PC-9 (cell line): ENCODE measurements around the gene PRKCA. TPM values are rescaled to one million over a fixed set of nuclear protein-coding genes. Genes with fewer than 3 reads are reported as not detected.

ENCODE experiments used
- BruUV-seq: library from RNA; stranded (reverse); fragments of 400-500 nt; replicated peaks from 2 replicates; lab custom pipeline; 2021; lab: Mats Ljungman, UMichigan
- CTCF ChIA-PET: fragments of 300-600 bp; sonication (Branson Sonifier 250); formaldehyde crosslinking; loops from one replicate; lab custom pipeline; 2022; ENCODE audit warnings: antibody characterized with exemption; lab: Charles Lee
- POLR2A ChIA-PET: fragments of 300-600 bp; sonication (Branson Sonifier 250); formaldehyde crosslinking; loops from one replicate; lab custom pipeline; 2022; ENCODE audit warnings: antibody characterized with exemption; ENCODE audit not compliant: unreplicated experiment; lab: Charles Lee
- DNase-seq, 2 experiments: peaks; one replicate each; pipeline versions ENCODE4 v3.0.0 to v3.0.0-alpha.2; 2015 to 2022; ENCODE audit warnings: mixed read lengths in 1 of 2
- H2AFZ ChIP-seq: fragments of 200-600 bp; sonication (generic); 2 replicates; pipeline ENCODE4 v1.8.1; 2017; ENCODE audit warnings: antibody characterized with exemption
- H3F3A ChIP-seq: fragments of 200-600 bp; sonication (generic); 2 replicates; pipeline ENCODE4 v1.8.1; 2017; ENCODE audit warnings: antibody characterized with exemption, mild to moderate bottlenecking, low read depth; ENCODE audit not compliant: insufficient read depth
- H3K27ac ChIP-seq: fragments of 200-600 bp; sonication (generic); 2 replicates; pipeline ENCODE4 v1.6.1; 2016; ENCODE audit warnings: mixed run types
- H3K27me3 ChIP-seq: fragments of 200-600 bp; sonication (generic); 2 replicates; pipeline ENCODE4 v1.6.1; 2016; ENCODE audit warnings: low read depth, mixed run types; ENCODE audit not compliant: insufficient read depth
- H3K36me3 ChIP-seq: fragments of 200-600 bp; sonication (generic); 2 replicates; pipeline ENCODE4 v1.6.1; 2016; ENCODE audit warnings: low read depth, mixed run types
- H3K4me1 ChIP-seq: fragments of 200-600 bp; sonication (generic); replicated peaks from 2 replicates; pipeline ENCODE4 v1.6.1; 2016; ENCODE audit warnings: mixed run types; ENCODE audit not compliant: insufficient read depth
- H3K4me2 ChIP-seq: fragments of 200-600 bp; sonication (generic); 2 replicates; pipeline ENCODE4 v1.6.1; 2017; ENCODE audit warnings: mixed run types
- H3K4me3 ChIP-seq: fragments of 200-600 bp; sonication (generic); 2 replicates; pipeline ENCODE4 v1.6.1; 2016; ENCODE audit warnings: mixed run types
- H3K79me2 ChIP-seq: fragments of 200-600 bp; sonication (generic); 2 replicates; pipeline ENCODE4 v1.6.1; 2017; ENCODE audit warnings: low read depth, mixed run types
- H3K9me2 ChIP-seq: fragments of 200-600 bp; sonication (generic); 2 replicates; pipeline ENCODE4 v1.8.1; 2017; ENCODE audit warnings: mild to moderate bottlenecking; ENCODE audit not compliant: insufficient read depth
- H3K9me3 ChIP-seq: fragments of 200-600 bp; sonication (generic); 2 replicates; pipeline ENCODE4 v1.8.1; 2016; ENCODE audit warnings: low read depth; ENCODE audit not compliant: insufficient read depth
- H4K20me1 ChIP-seq: fragments of 200-600 bp; sonication (generic); 2 replicates; pipeline ENCODE4 v1.8.1; 2017; ENCODE audit not compliant: insufficient read depth
- CTCF ChIP-seq: fragments of 200-600 bp; sonication (generic); conservative IDR thresholded peaks from 2 replicates; pipeline ENCODE4 v1.6.1; 2017; ENCODE audit warnings: mixed run types, antibody characterized with exemption, mild to moderate bottlenecking, moderate library complexity
- EZH2 ChIP-seq: fragments of 200-600 bp; sonication (generic); IDR thresholded peaks from 2 replicates; pipeline ENCODE4 v1.8.0; 2017; ENCODE audit warnings: antibody characterized with exemption, low read depth
- intact Hi-C: fragments of 100-400 bp; cut with micrococcal nuclease; formaldehyde crosslinking; loops from one replicate; pipeline ENCODE4 v1.10.0; 2022; ENCODE audit not compliant: unreplicated experiment
- total RNA-seq: library from RNA; stranded (reverse); gene quantifications from 2 replicates; pipeline ENCODE4 v1.2.3, GENCODE V29; 2021

PRKCA gene
- total RNA-seq, 1 experiment from 2014 or later, result 23.1 TPM

GRCh38 chr17:66492080-66492479 lies 189.7 kb downstream of the PRKCA start:
- no peak for DNase-seq
- H3K36me3 ChIP-seq, result no peaks in the 10 kb centered on the region
- no peaks in the 10 kb centered on the region; the same call in 1 of the 2 replicates for H3K79me2 ChIP-seq
- BruUV-seq, result no TSS peak
- no peaks in the 10 kb centered on the region for H4K20me1 ChIP-seq
- H3K4me1 ChIP-seq, result peaks cover 9% of the 10 kb centered on the region; the same call in 1 of the 2 replicates
- H3K4me3 ChIP-seq, result no peak overlapping the region
- H3K4me2 ChIP-seq, result no peak overlapping the region
- intact Hi-C loops, result no loop called here
- CTCF ChIA-PET, result no interaction called here
- no peak overlapping the region for H3K27ac ChIP-seq
- POLR2A ChIA-PET, result no interaction called here
- no peaks in the 10 kb centered on the region for H3K9me3 ChIP-seq
- no peaks in the 10 kb centered on the region for H3K9me2 ChIP-seq
- no peaks in the 10 kb centered on the region for H3K27me3 ChIP-seq
- H2AFZ ChIP-seq, result no peak overlapping the region
- H3F3A ChIP-seq, result peaks cover 11% of the 10 kb centered on the region; the same call in 1 of the 2 replicates
- TF ChIP-seq CTCF (no peak), EZH2 (no peak)

- Histone ChIP-seq H3K27ac (no peak overlapping the region), H3K27me3 (no peaks in the 10 kb centered on the region), H3F3A (peaks cover 11% of the 10 kb centered on the region; the same call in 1 of the 2 replicates), H3K4me3 (no peak overlapping the region), H3K9me3 (no peaks in the 10 kb centered on the region), H2AFZ (no peak overlapping the region), H4K20me1 (no peaks in the 10 kb centered on the region), H3K4me2 (no peak overlapping the region), H3K36me3 (no peaks in the 10 kb centered on the region), H3K79me2 (no peaks in the 10 kb centered on the region; the same call in 1 of the 2 replicates), H3K4me1 (peaks cover 9% of the 10 kb centered on the region; the same call in 1 of the 2 replicates), H3K9me2 (no peaks in the 10 kb centered on the region)
- ChIA-PET POLR2A (no interaction called here), CTCF (no interaction called here)
- DNase-seq, result no peak
- TF ChIP-seq EZH2 (no peak), CTCF (no peak)
- intact Hi-C loops, result no loop called here
- no TSS peak for BruUV-seq
These were observed 190.2 kb downstream of the PRKCA start for GRCh38 chr17:66492561-66493005.

GRCh38 chr17:66493283-66494019 lies 191.0 kb downstream of the PRKCA start:
- no peak for DNase-seq
- ChIA-PET CTCF (no interaction called here), POLR2A (no interaction called here)
- BruUV-seq, result no TSS peak
- Histone ChIP-seq H3K9me2 (no peaks in the 10 kb centered on the region), H3K36me3 (no peaks in the 10 kb centered on the region), H3F3A (peaks cover 11% of the 10 kb centered on the region; the same call in 1 of the 2 replicates), H3K27ac (no peak overlapping the region), H3K27me3 (no peaks in the 10 kb centered on the region), H3K9me3 (no peaks in the 10 kb centered on the region), H3K4me2 (no peak overlapping the region), H4K20me1 (no peaks in the 10 kb centered on the region), H3K4me3 (no peak overlapping the region), H3K4me1 (peaks cover 9% of the 10 kb centered on the region; the same call in 1 of the 2 replicates), H3K79me2 (no peaks in the 10 kb centered on the region; the same call in 1 of the 2 replicates), H2AFZ (no peak overlapping the region)
- intact Hi-C loops, result no loop called here
- TF ChIP-seq EZH2 (no peak), CTCF (no peak)
